Mucosa of descending colon (tissue), 3 donors: Measurements from ENCODE around the gene MEGF11. TPM values are rescaled to one million over a fixed set of nuclear protein-coding genes. Genes with fewer than 3 reads are reported as not detected.

ENCODE experiments used
- ATAC-seq: fragments of 200-7000 bp; cut with Tn5 transposase; one replicate; pipeline ENCODE4 v1.9.1; 2020; ENCODE audit warnings: mild to moderate bottlenecking, moderate library complexity
- DNase-seq, 3 donors: peaks; one replicate each; pipeline ENCODE4 v3.0.0-alpha.2; 2020
- H3K36me3 ChIP-seq: fragments of 200-600 bp; one replicate; pipeline ENCODE4 v1.8.0; 2021; ENCODE audit warnings: low read depth, mild to moderate bottlenecking
- H3K4me1 ChIP-seq: fragments of 200-600 bp; one replicate; pipeline ENCODE4 v1.8.0; 2021; ENCODE audit warnings: low read depth, mild to moderate bottlenecking
- H3K4me3 ChIP-seq: fragments of 200-600 bp; one replicate; pipeline ENCODE4 v1.8.0; 2021; ENCODE audit warnings: mild to moderate bottlenecking
- H3K9me3 ChIP-seq: fragments of 200-600 bp; one replicate; pipeline ENCODE4 v1.8.0; 2021; ENCODE audit warnings: mild to moderate bottlenecking
- CTCF ChIP-seq: fragments of 200-600 bp; IDR thresholded peaks from one replicate; pipeline ENCODE4 v1.8.0; 2022; ENCODE audit warnings: antibody characterized with exemption, mild to moderate bottlenecking
- intact Hi-C, 2 donors: fragments of 100-400 bp; cut with DNase I in 1 of 2; cut with micrococcal nuclease in 1 of 2; formaldehyde crosslinking; loops; one replicate each; pipeline versions ENCODE4 v1.11.0 to v1.11.1; 2022; cut with DNase I, micrococcal nuclease
- total RNA-seq, 3 donors: library from RNA; stranded (reverse); fragmentation: NEBNext Ultra II Directional in 2 of 3; extraction: Animal tissue kit (Norgen Biotek cat#: 25700) in 2 of 3; gene quantifications; one replicate each; pipeline versions ENCODE4 v1.2.1 to v1.2.4, GENCODE V29; 2021 to 2023
- donor health status: DM: no; HTN: no; CAD: no; lungs with moderate emphysema.
- donor health status: DM: no; HTN: no; CAD: no.
- donor health status: DM: no; HTN: yes; CAD: no.

The MEGF11 gene
- total RNA-seq, 3 donors from 2014 or later = 0.12 to 0.29 (median 0.19) TPM

GRCh38 chr15:66212563-66212921, 41.0 kb downstream of the MEGF11 start:
- ATAC-seq (no peak), DNase-seq (no peak)
- no peak for TF ChIP-seq CTCF
- no peak overlapping the region for H3K4me3 ChIP-seq
- intact Hi-C loops = no loop called here
- H3K4me1 ChIP-seq = no peaks in the 10 kb centered on the region
- H3K9me3 ChIP-seq = no peaks in the 10 kb centered on the region
- no peaks in the 10 kb centered on the region for H3K36me3 ChIP-seq

- intact Hi-C loops = no loop called here
- no peaks in the 10 kb centered on the region for H3K4me1 ChIP-seq
- TF ChIP-seq CTCF = no peak
- H3K9me3 ChIP-seq = no peaks in the 10 kb centered on the region
- no peak for DNase-seq
- H3K4me3 ChIP-seq = no peak overlapping the region
- ATAC-seq = no peak
- H3K36me3 ChIP-seq = no peaks in the 10 kb centered on the region
Observed at GRCh38 chr15:66211670-66212562, 41.6 kb downstream of the MEGF11 start.

GRCh38 chr15:66210684-66211083, 42.9 kb downstream of the MEGF11 start:
- ATAC-seq = no peak
- no peak for DNase-seq
- TF ChIP-seq CTCF = no peak
- Histone ChIP-seq H3K9me3 (no peaks in the 10 kb centered on the region), H3K4me1 (no peaks in the 10 kb centered on the region), H3K4me3 (no peak overlapping the region), H3K36me3 (no peaks in the 10 kb centered on the region)
- intact Hi-C loops = no loop called here

GRCh38 chr15:66198757-66199156, 54.8 kb downstream of the MEGF11 start:
- ATAC-seq = no peak
- no peaks in the 10 kb centered on the region for H3K4me1 ChIP-seq
- TF ChIP-seq CTCF = no peak
- intact Hi-C loops = no loop called here
- H3K4me3 ChIP-seq = no peak overlapping the region
- H3K9me3 ChIP-seq = no peaks in the 10 kb centered on the region
- DNase-seq = no peak
- H3K36me3 ChIP-seq = no peaks in the 10 kb centered on the region

GRCh38 chr15:66196602-66197001, 56.9 kb downstream of the MEGF11 start:
- Histone ChIP-seq H3K9me3 (no peaks in the 10 kb centered on the region), H3K36me3 (no peaks in the 10 kb centered on the region), H3K4me1 (no peaks in the 10 kb centered on the region), H3K4me3 (no peak overlapping the region)
- intact Hi-C loops = no loop called here
- DNase-seq (no peak), ATAC-seq (no peak)
- no peak for TF ChIP-seq CTCF
